Body of pancreas (tissue), 4 donors: ENCODE measurements around the gene CFAP57. TPM values are rescaled to one million over a fixed set of nuclear protein-coding genes. Genes with fewer than 3 reads are reported as not detected.

ENCODE experiments used
- ATAC-seq: fragments of 150-250 bp; one replicate; pipeline ENCODE4 v1.9.1; 2016
- DNase-seq, 4 donors: peaks; one replicate each; pipeline ENCODE4 v3.0.0-alpha.2; 2019
- H3K27ac ChIP-seq, 4 donors: fragments of 200-600 bp; sonication (generic); 1 replicate in 3 of 4; 2 replicates in 1 of 4; pipeline versions ENCODE4 v1.5.1 to v1.6.1; 2016 to 2019; ENCODE audit warnings: mild to moderate bottlenecking in 1 of 4, mixed read lengths in 1 of 4, moderate library complexity in 1 of 4
- H3K27me3 ChIP-seq, 2 donors: fragments of 200-600 bp; sonication (generic); one replicate each; pipeline ENCODE4 v1.6.0; 2016; ENCODE audit warnings: mild to moderate bottlenecking in 1 of 2
- H3K36me3 ChIP-seq, 2 donors: fragments of 200-600 bp; sonication (generic); replicated peaks in 1 of 2; 2 replicates each; pipeline ENCODE4 v1.5.1; 2016; ENCODE audit warnings: low read depth in 2 of 2; ENCODE audit not compliant: insufficient read depth in 1 of 2
- H3K4me1 ChIP-seq: fragments of 200-600 bp; sonication (generic); one replicate; pipeline ENCODE4 v1.6.0; 2016
- H3K4me3 ChIP-seq, 2 donors: fragments of 200-600 bp; sonication (generic); 1 replicate in 1 of 2; 2 replicates in 1 of 2; pipeline ENCODE4 v1.5.1; 2016 to 2019
- H3K9me3 ChIP-seq, 3 donors: fragments of 200-600 bp; sonication (generic); 1 replicate in 2 of 3; 2 replicates in 1 of 3; pipeline ENCODE4 v1.5.1; 2016
- CTCF ChIP-seq, 7 experiments: fragments of 450-650 bp in 4 of 7; fragments of 200-600 bp in 3 of 7; sonication (generic) in 3 of 7; IDR thresholded peaks; one replicate each; pipeline ENCODE4 v1.5.1; 2016 to 2019; ENCODE audit warnings: antibody characterized with exemption in 7 of 7
- POLR2A ChIP-seq, 3 donors: fragments of 450-650 bp; IDR thresholded peaks; one replicate each; pipeline ENCODE4 v1.6.1; 2016; ENCODE audit warnings: antibody characterized with exemption in 3 of 3, mild to moderate bottlenecking in 2 of 3
- WGBS, 2 donors: methylation state at CpG; one replicate each; pipeline ENCODE4 v1.1.5; 2017; 5-methylcytosine and 5-hydroxymethylcytosine counted together
- intact Hi-C: fragments of 100-400 bp; cut with DNase I; formaldehyde crosslinking; loops from one replicate; pipeline ENCODE4 v1.15.1; 2023
- total RNA-seq, 2 donors: library from RNA; depleted of rRNA; stranded (reverse); fragments of >200 nt; gene quantifications; one replicate each; pipeline ENCODE4 v1.1.0, GENCODE V29; 2016

The CFAP57 gene
- total RNA-seq, 2 donors from 2014 or later, result 0.26 to 1.3 TPM

GRCh38 chr1:43184995-43185394 is 12.9 kb downstream of the CFAP57 start:
- Histone ChIP-seq H3K4me1 (no peaks in the 10 kb centered on the region), H3K36me3 (no peaks in the 10 kb centered on the region), H3K9me3 (no peaks in the 10 kb centered on the region), H3K27ac (no peak overlapping the region), H3K27me3 (no peaks in the 10 kb centered on the region), H3K4me3 (no peak overlapping the region)
- ATAC-seq (no peak), DNase-seq (no peak)
- TF ChIP-seq CTCF (IDR thresholded peaks at IDR 0.05) (no peak), POLR2A (IDR thresholded peaks at IDR 0.05) (no peak)
- WGBS, 2 donors, result 86 to 93% methylated on average over 3 of the region's 3 CpGs
- intact Hi-C loops, result no loop called here

GRCh38 chr1:43188106-43188505 is 16.0 kb downstream of the CFAP57 start:
- Histone ChIP-seq H3K4me1 (no peaks in the 10 kb centered on the region), H3K27ac (no peak overlapping the region), H3K9me3 (no peaks in the 10 kb centered on the region), H3K4me3 (no peak overlapping the region), H3K27me3 (no peaks in the 10 kb centered on the region), H3K36me3 (no peaks in the 10 kb centered on the region)
- ATAC-seq (no peak), DNase-seq (no peak)
- TF ChIP-seq CTCF (IDR thresholded peaks at IDR 0.05) (no peak), POLR2A (IDR thresholded peaks at IDR 0.05) (no peak)
- intact Hi-C loops, result no loop called here
- 91% methylated on average over 1 of the region's 1 CpG for WGBS, 2 donors

- TF ChIP-seq CTCF (IDR thresholded peaks at IDR 0.05), result no peak
- ATAC-seq (no peak), DNase-seq (no peak)
- Histone ChIP-seq H3K4me1 (no peaks in the 10 kb centered on the region), H3K4me3 (no peak overlapping the region), H3K9me3 (no peaks in the 10 kb centered on the region), H3K27me3 (no peaks in the 10 kb centered on the region), H3K27ac (no peak overlapping the region), H3K36me3 (no peaks in the 10 kb centered on the region)
- intact Hi-C loops, result no loop called here
These were observed 22.4 kb downstream of the CFAP57 start for GRCh38 chr1:43194509-43194908.

GRCh38 chr1:43197343-43198127 is 25.4 kb downstream of the CFAP57 start:
- no peak for DNase-seq
- intact Hi-C loops, result no loop called here
- TF ChIP-seq CTCF (IDR thresholded peaks at IDR 0.05) (no peak), POLR2A (IDR thresholded peaks at IDR 0.05) (no peak)
- no peak for ATAC-seq
- no peak overlapping the region for H3K27ac ChIP-seq
- no peaks in the 10 kb centered on the region for H3K36me3 ChIP-seq
- 90 to 92% methylated on average over 7 of the region's 7 CpGs for WGBS, 2 donors
- H3K27me3 ChIP-seq, result no peaks in the 10 kb centered on the region
- H3K4me1 ChIP-seq, result no peaks in the 10 kb centered on the region
- H3K9me3 ChIP-seq, result no peaks in the 10 kb centered on the region
- H3K4me3 ChIP-seq, result no peak overlapping the region

GRCh38 chr1:43199093-43199726 is 27.1 kb downstream of the CFAP57 start:
- intact Hi-C loops, result no loop called here
- no peaks in the 10 kb centered on the region for H3K36me3 ChIP-seq
- WGBS, 2 donors, result 66 to 69% methylated on average over 8 of the region's 8 CpGs
- H3K27me3 ChIP-seq, result no peaks in the 10 kb centered on the region
- DNase-seq (no peak), ATAC-seq (no peak)
- no peak overlapping the region for H3K4me3 ChIP-seq
- H3K9me3 ChIP-seq, result no peaks in the 10 kb centered on the region
- TF ChIP-seq CTCF (IDR thresholded peaks at IDR 0.05) (no peak), POLR2A (IDR thresholded peaks at IDR 0.05) (no peak)
- no peak overlapping the region for H3K27ac ChIP-seq
- H3K4me1 ChIP-seq, result no peaks in the 10 kb centered on the region
